Left lung (tissue), 10 donors: ENCODE data around the gene PERP. TPM values are rescaled to one million over a fixed set of nuclear protein-coding genes. Genes with fewer than 3 reads are reported as not detected.

ENCODE experiments used
- ATAC-seq: fragments of 200-7000 bp; cut with Tn5 transposase; one replicate; pipeline ENCODE4 v1.9.1; 2020; ENCODE audit warnings: moderate library complexity
- DNase-seq, 4 donors: peaks; one replicate each; pipeline ENCODE4 v3.0.0-alpha.2; 2013 to 2020
- H3K27ac ChIP-seq, 2 donors: fragments of 200-600 bp; sonication (generic) in 1 of 2; one replicate each; pipeline versions ENCODE4 v1.5.0 to v1.8.0; 2020 to 2021
- H3K27me3 ChIP-seq, 2 donors: fragments of 200-600 bp; sonication (generic) in 1 of 2; one replicate each; pipeline versions ENCODE4 v1.5.0 to v1.8.0; 2020 to 2021
- H3K36me3 ChIP-seq, 2 donors: fragments of 200-600 bp; sonication (generic) in 1 of 2; one replicate each; pipeline versions ENCODE4 v1.5.0 to v1.8.0; 2020 to 2021
- H3K4me1 ChIP-seq, 2 donors: fragments of 200-600 bp; one replicate each; pipeline ENCODE4 v1.8.0; 2021
- H3K4me3 ChIP-seq, 2 donors: fragments of 200-600 bp; sonication (generic) in 1 of 2; one replicate each; pipeline versions ENCODE4 v1.5.0 to v1.8.0; 2020 to 2021; ENCODE audit warnings: mild to moderate bottlenecking in 1 of 2
- H3K9me3 ChIP-seq, 2 donors: fragments of 200-600 bp; sonication (generic) in 1 of 2; one replicate each; pipeline versions ENCODE4 v1.5.0 to v1.8.0; 2020 to 2021
- intact Hi-C, 2 donors: fragments of 100-400 bp; cut with DNase I; formaldehyde crosslinking; loops; one replicate each; pipeline versions ENCODE4 v1.11.2 to v1.14.2; 2022
- polyA plus RNA-seq, 6 donors: library from polyadenylated mRNA; unstranded; fragments of 120-200 nt; gene quantifications; one replicate each; pipeline ENCODE4 v1.2.1, GENCODE V29; 2013; ENCODE audit not compliant: insufficient read length in 6 of 6
- total RNA-seq, 2 donors: library from RNA; stranded (reverse); fragmentation: NEBNext Ultra II Directional; extraction: Animal tissue kit (Norgen Biotek cat#: 25700); gene quantifications; one replicate each; pipeline ENCODE4 v1.2.1, GENCODE V29; 2021
- TF ChIP-seq, protein P1 (sequence below), 2 donors: fragments of 200-600 bp; sonication (generic) in 1 of 2; IDR thresholded peaks; one replicate each; pipeline versions ENCODE4 v1.5.0 to v1.8.0; 2021; ENCODE audit warnings: antibody characterized with exemption in 2 of 2
- donor health status: DM: no; HTN: yes; CAD: no.
- donor health status: DM: no; HTN: no; CAD: no.

Gene PERP
- total and polyA plus RNA-seq, 8 donors = 22.7 to 64.9 (median 25.9) TPM

DNA sequence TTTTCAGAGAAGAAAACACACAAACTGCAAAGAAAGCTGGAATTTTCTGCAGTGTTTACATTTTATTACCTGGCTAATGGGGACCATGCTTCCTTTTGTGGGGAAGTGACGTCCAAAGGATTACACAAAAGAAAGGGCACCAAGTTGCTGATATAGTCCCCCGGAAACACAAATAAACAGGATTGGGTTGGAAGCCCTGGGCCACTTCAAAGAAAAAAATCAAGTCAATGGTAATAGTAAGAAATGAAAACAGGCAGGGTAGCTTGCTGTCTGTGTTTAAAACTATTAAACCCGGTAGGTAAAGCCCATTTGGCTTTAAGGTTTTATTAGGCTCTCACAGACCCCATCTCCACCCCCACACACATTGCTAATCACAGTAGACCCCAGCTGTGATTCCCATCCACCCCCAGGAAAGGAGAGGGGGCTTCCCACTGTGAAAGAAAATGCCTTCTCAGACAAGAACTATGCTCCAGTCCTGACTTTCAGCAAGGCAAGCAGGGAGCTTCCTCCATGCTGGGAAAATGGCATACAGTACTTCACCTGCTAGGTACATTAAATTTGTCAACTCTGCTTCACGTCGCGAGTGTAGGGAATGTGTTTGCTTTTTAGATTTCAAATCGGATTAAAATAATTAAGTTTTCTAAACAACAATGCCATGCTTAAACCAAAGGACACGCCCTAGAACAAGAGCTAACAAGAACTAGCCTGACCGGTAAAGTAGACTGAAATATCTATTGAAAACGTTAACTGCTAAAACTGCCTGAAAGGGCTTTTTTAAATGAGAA, 1.1 kb downstream of the PERP start:
- Histone ChIP-seq H3K27ac (peak overlapping the region in 1 of 2 donors; percentile 84), H3K36me3 (no peaks in the 10 kb centered on the region), H3K27me3 (peaks cover 29 to 68% of the 10 kb centered on the region in 2 donors), H3K4me1 (peaks cover 0 to 13% of the 10 kb centered on the region in 2 donors), H3K9me3 (no peaks in the 10 kb centered on the region), H3K4me3 (peak overlapping the region; percentile 52 to 57)
- intact Hi-C loops = loop anchor here in 1 of 2 donors (5.0 kb wide), 1 partner anchor 104 kb away; no protein-coding TSS in a partner anchor
- DNase-seq = peak in 1 of 4 donors; percentile 30
- ATAC-seq = peak; percentile 8
- TF ChIP-seq, protein P1, sequence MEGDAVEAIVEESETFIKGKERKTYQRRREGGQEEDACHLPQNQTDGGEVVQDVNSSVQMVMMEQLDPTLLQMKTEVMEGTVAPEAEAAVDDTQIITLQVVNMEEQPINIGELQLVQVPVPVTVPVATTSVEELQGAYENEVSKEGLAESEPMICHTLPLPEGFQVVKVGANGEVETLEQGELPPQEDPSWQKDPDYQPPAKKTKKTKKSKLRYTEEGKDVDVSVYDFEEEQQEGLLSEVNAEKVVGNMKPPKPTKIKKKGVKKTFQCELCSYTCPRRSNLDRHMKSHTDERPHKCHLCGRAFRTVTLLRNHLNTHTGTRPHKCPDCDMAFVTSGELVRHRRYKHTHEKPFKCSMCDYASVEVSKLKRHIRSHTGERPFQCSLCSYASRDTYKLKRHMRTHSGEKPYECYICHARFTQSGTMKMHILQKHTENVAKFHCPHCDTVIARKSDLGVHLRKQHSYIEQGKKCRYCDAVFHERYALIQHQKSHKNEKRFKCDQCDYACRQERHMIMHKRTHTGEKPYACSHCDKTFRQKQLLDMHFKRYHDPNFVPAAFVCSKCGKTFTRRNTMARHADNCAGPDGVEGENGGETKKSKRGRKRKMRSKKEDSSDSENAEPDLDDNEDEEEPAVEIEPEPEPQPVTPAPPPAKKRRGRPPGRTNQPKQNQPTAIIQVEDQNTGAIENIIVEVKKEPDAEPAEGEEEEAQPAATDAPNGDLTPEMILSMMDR (IDR thresholded peaks at IDR 0.05) = no peak

- ATAC-seq = no peak
These were observed 1.8 kb downstream of the PERP start for GRCh38 chr6:138105446-138105845.

GRCh38 chr6:138104618-138105213, 2.5 kb downstream of the PERP start:
- ATAC-seq = no peak
- no peaks in the 10 kb centered on the region for H3K9me3 ChIP-seq
- intact Hi-C loops = loop anchor here in 1 of 2 donors (5.0 kb wide), 1 partner anchor 102 kb away; no protein-coding TSS in a partner anchor

More at GRCh38 chr6:138105446-138105845, 1.8 kb downstream of the PERP start:
- TF ChIP-seq, protein P1 (IDR thresholded peaks at IDR 0.05) = no peak
- Histone ChIP-seq H3K27ac (no peak overlapping the region), H3K27me3 (peaks cover 29 to 68% of the 10 kb centered on the region in 2 donors), H3K9me3 (no peaks in the 10 kb centered on the region), H3K4me3 (peak overlapping the region in 1 of 2 donors; percentile 52), H3K4me1 (peaks cover 0 to 13% of the 10 kb centered on the region in 2 donors), H3K36me3 (no peaks in the 10 kb centered on the region)
- no peak for DNase-seq
- intact Hi-C loops = loop anchor here in 1 of 2 donors (5.0 kb wide), 1 partner anchor 103 kb away; no protein-coding TSS in a partner anchor

GRCh38 chr6:138103871-138104270, 3.3 kb downstream of the PERP start:
- no peaks in the 10 kb centered on the region for H3K9me3 ChIP-seq
- no peaks in the 10 kb centered on the region for H3K36me3 ChIP-seq
- no peak overlapping the region for H3K27ac ChIP-seq
- DNase-seq (no peak), ATAC-seq (no peak)
- H3K27me3 ChIP-seq = peaks cover 29 to 63% of the 10 kb centered on the region in 2 donors
- TF ChIP-seq, protein P1 (IDR thresholded peaks at IDR 0.05) = no peak
- H3K4me1 ChIP-seq = peaks cover 0 to 13% of the 10 kb centered on the region in 2 donors
- intact Hi-C loops = no loop called here
- H3K4me3 ChIP-seq = no peak overlapping the region

More at GRCh38 chr6:138104618-138105213, 2.5 kb downstream of the PERP start:
- Histone ChIP-seq H3K4me3 (no peak overlapping the region), H3K4me1 (peaks cover 0 to 13% of the 10 kb centered on the region in 2 donors), H3K27ac (no peak overlapping the region), H3K36me3 (no peaks in the 10 kb centered on the region), H3K27me3 (peaks cover 29 to 68% of the 10 kb centered on the region in 2 donors)
- DNase-seq = no peak
- TF ChIP-seq, protein P1 (IDR thresholded peaks at IDR 0.05) = no peak
